ENCODE data around the gene PTPN22.

Gene PTPN22

GRCh38 chr1:113887402-113888175, 16.1 kb upstream of the PTPN22 start, which contains the start of gene BCL2L15:
Gene BCL2L15 (minus strand): TSS chr1:113887581. CDS start chr1:113887375, 206 bp downstream.
- DNase-seq (ENCODE audit: low spot score), result no peak

- DNase-seq (ENCODE audit: low spot score), result no peak
Observed at GRCh38 chr1:113886417-113887401, 15.2 kb upstream of the PTPN22 start.

- no peak for DNase-seq (ENCODE audit: low spot score)
Observed at GRCh38 chr1:113881661-113882060, 10.1 kb upstream of the PTPN22 start.

- no peak for DNase-seq (ENCODE audit: low spot score)
Observed at GRCh38 chr1:113879739-113880038, 8.2 kb upstream of the PTPN22 start.

GRCh38 chr1:113876176-113876575, 4.7 kb upstream of the PTPN22 start:
- no peak for DNase-seq (ENCODE audit: low spot score)

GRCh38 chr1:113875714-113876113, 4.2 kb upstream of the PTPN22 start:
- no peak for DNase-seq (ENCODE audit: low spot score)

- peak; percentile 59 for DNase-seq (ENCODE audit: low spot score)
Observed at GRCh38 chr1:113874012-113874879, 2.7 kb upstream of the PTPN22 start.

GRCh38 chr1:113872219-113872935, 865 bp upstream of the PTPN22 start:
- DNase-seq (ENCODE audit: low spot score), result peak; percentile 50

GRCh38 chr1:113870778-113871177, 734 bp downstream of the PTPN22 start:
- DNase-seq (ENCODE audit: low spot score), result peak; percentile 29

GRCh38 chr1:113868387-113869083, 3.0 kb downstream of the PTPN22 start:
- no peak for DNase-seq (ENCODE audit: low spot score)

GRCh38 chr1:113861641-113862040, 9.9 kb downstream of the PTPN22 start:
- no peak for DNase-seq (ENCODE audit: low spot score)

GRCh38 chr1:113860891-113861290, 10.6 kb downstream of the PTPN22 start:
- DNase-seq (ENCODE audit: low spot score), result no peak

GRCh38 chr1:113859478-113860175, 11.9 kb downstream of the PTPN22 start:
- DNase-seq (ENCODE audit: low spot score), result peak; percentile 88

- no peak for DNase-seq (ENCODE audit: low spot score)
Observed at GRCh38 chr1:113858982-113859381, 12.5 kb downstream of the PTPN22 start.

GRCh38 chr1:113858418-113858817, 13.1 kb downstream of the PTPN22 start:
- DNase-seq (ENCODE audit: low spot score), result peak; percentile 44

GRCh38 chr1:113857776-113858175, 13.7 kb downstream of the PTPN22 start:
- DNase-seq (ENCODE audit: low spot score), result no peak

- no peak for DNase-seq (ENCODE audit: low spot score)
Observed at GRCh38 chr1:113856401-113856790, 15.1 kb downstream of the PTPN22 start.

- DNase-seq (ENCODE audit: low spot score), result no peak
Observed at GRCh38 chr1:113855630-113856400, 15.7 kb downstream of the PTPN22 start.

- DNase-seq (ENCODE audit: low spot score), result no peak
Observed at GRCh38 chr1:113854234-113854633, 17.3 kb downstream of the PTPN22 start.

All from NAMALWA (cell line).